NCI-H748 (cell line): ENCODE results near the gene AOPEP.

Experiments
- DNase-seq: peaks from one replicate; lab custom pipeline; 2025; ENCODE audit not compliant: unreplicated experiment; lab: John Stamatoyannopoulos, UW

AOPEP gene

GRCh38 chr9:94980947-94981722 is 254.6 kb downstream of the AOPEP start:
- DNase-seq: no peak

GRCh38 chr9:94981723-94982090 is 255.2 kb downstream of the AOPEP start:
- DNase-seq: no peak

GRCh38 chr9:94982211-94982610 is 255.7 kb downstream of the AOPEP start:
- no peak for DNase-seq

GRCh38 chr9:94983552-94983951 is 257.1 kb downstream of the AOPEP start:
- no peak for DNase-seq

- DNase-seq: no peak
Observed at GRCh38 chr9:94984891-94985476, 258.5 kb downstream of the AOPEP start.

- no peak for DNase-seq
Observed at GRCh38 chr9:94985649-94986048, 259.1 kb downstream of the AOPEP start.

- DNase-seq: no peak
Observed at GRCh38 chr9:94987731-94988130, 261.2 kb downstream of the AOPEP start.

GRCh38 chr9:94990897-94991561 is 264.5 kb downstream of the AOPEP start:
- no peak for DNase-seq

- DNase-seq: no peak
Observed at GRCh38 chr9:94991961-94992907, 265.7 kb downstream of the AOPEP start.

- no peak for DNase-seq
Observed at GRCh38 chr9:94993160-94993820, 266.8 kb downstream of the AOPEP start.

GRCh38 chr9:94993821-94994165 is 267.3 kb downstream of the AOPEP start:
- DNase-seq: no peak

GRCh38 chr9:94995048-94995693 is 268.7 kb downstream of the AOPEP start:
- no peak for DNase-seq

GRCh38 chr9:94996641-94997040 is 270.1 kb downstream of the AOPEP start:
- no peak for DNase-seq

GRCh38 chr9:94997727-94998126 is 271.2 kb downstream of the AOPEP start:
- DNase-seq: no peak

- DNase-seq: no peak
Observed at GRCh38 chr9:94999832-95000231, 273.3 kb downstream of the AOPEP start.

GRCh38 chr9:95000821-95001220 is 274.3 kb downstream of the AOPEP start:
- DNase-seq: no peak

GRCh38 chr9:95001720-95002119 is 275.2 kb downstream of the AOPEP start:
- DNase-seq: no peak

- DNase-seq: peak; percentile 65
Observed at GRCh38 chr9:95003689-95004410, 277.4 kb downstream of the AOPEP start.

GRCh38 chr9:95004411-95005277 is 278.1 kb downstream of the AOPEP start:
- DNase-seq: peak; percentile 78
